DMS 273 treated with DMSO at 0.1 percent for 48 hours (cell line): ENCODE measurements around the gene USP48.

Experiments
- DNase-seq: peaks from one replicate; lab custom pipeline; 2025; lab: John Stamatoyannopoulos, UW

USP48 gene

GRCh38 chr1:21652937-21653743 is 129.8 kb downstream of the USP48 start:
- DNase-seq = no peak

GRCh38 chr1:21652101-21652936 is 130.6 kb downstream of the USP48 start:
- no peak for DNase-seq

DNA sequence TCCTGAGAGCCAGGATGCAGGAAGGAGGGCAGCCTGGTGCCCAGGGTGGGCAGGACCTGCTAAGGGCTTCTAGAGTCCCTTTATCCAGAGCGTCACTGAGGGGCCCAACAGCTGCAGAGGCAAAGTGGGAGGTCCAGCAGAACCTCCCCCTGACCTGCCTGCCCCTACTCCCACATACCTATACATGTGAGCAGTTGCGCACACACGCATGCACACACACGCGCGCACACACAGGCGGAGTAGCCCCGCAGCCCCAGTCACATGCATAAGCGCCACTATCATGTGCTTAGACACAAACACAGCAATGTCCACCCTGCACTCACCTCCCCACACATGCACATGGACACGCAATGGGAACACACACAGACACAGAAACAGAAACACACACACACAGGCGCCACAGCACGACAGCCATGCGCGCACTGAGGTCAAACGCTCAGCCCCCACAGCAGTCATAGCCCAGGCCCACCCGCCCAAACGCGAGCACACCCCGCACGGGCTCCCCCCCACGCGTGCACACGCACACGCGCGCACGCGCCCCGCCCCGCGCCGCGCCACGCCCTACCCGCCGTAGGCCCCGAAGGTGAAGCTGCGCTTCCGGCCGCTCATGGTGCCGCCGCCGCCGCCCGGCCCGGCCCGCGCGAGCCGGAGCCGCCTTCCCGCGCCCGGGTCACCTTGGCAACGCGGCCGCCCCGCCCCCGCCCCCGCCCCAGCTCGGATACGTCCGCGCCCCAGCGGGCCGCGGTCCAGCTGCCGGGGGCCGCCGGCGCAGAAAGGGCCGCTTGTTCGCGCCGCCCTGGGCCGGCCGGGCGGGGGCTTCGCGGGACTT is 131.5 kb downstream of the USP48 start:
- DNase-seq = no peak

DNA sequence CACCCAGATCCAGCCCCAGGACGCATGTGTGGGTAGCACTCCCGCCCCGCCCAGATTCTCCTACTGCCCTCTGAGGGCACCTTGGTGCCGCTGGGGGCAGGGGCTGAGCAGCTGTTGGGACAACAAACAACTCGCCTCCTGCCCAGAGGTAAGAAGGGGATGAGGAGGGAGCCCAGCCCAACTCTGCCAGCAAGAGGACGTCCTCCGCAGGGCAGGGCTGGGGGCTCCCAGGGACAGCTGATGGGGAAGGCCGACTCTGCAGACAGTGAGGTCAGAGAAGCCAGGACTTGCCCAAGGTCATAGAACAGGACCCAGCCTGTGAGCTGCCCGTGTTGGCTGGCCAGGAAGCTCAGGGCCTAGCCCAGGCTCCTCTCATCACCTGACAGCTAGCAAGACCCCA is 132.5 kb downstream of the USP48 start:
- DNase-seq = no peak

DNA sequence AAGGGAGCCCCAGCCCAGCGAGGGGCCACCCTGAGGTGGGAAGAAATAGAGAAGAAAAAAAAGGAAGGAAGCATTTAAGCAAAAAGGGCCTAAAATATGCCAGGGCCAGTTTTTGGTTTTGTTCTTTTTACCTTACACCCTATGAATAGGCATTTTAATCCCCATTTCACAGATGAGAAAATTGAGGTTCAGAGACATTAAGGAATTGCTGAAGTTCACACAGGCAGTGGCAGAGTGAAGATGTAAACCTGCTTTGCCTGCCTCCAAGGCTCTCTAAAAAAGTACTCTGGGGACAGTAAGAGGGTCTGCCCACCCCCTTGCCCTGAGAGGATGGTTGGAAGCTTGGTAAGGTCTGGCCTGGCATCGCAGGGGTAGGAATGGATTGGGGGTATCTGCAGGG is 133.6 kb downstream of the USP48 start:
- no peak for DNase-seq

- no peak for DNase-seq
Observed at GRCh38 chr1:21648791-21649190, 134.2 kb downstream of the USP48 start.

DNA sequence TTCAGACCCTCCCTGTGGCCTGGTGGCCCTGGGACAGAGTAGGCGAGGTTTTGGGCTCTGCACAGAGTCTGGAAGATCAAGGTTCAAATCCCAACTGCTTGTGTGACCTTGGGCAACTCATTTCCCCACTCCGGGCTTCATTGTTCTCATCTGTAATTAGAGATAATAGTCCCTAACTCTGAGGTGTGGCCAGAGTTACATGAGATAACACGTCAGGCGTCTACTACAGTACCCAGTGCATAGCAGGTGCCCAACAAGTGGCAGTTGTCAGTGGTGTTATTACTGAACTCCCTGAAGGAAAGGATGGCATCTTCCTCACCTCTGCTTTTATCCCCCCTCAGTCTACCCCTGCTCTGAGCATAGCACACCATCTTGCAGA is 134.6 kb downstream of the USP48 start:
- DNase-seq = no peak

DNA sequence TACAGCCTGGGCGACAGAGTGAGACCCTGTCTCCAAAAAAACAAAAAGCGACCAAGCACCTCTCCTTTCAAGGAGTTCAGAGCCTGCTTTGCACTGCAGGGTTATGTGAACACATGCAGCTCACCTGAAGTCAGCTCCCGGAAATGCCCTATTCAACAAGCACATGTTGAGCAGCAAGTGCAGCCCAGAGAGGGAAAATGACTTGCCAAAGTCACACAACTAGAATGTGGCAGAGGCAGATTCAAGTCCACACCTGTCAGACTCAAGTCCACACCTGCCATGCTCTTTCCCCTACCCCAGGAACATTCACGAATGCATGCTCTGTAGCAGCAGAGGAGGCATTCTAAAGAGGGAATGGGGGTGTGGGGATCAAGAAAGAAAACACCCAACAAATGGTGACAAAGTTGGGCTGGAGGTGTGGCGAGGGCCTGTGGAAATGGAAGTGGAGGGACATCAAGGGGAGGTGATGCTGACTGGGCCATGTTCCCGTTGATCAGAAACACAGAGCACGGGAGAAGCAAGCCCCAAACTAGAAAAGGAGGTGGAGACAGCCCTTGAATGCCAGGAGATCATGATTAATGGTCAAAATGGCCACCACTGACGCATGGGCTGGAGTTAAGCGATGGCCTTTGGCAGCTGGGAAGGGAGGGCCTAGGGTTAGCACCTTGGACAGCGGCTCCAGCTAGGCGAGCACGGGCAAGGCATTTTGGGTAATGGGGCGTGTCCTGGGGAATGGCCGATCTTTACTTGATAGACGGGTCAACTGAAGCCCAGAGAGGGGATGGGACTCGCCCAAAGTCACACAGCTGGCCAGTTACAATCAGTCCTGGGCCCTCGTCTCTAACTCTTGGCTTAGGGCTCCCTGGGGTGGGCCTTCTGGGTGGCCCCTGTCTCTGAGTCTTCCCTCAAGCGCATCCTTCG is 135.3 kb downstream of the USP48 start:
- DNase-seq = no peak

DNA sequence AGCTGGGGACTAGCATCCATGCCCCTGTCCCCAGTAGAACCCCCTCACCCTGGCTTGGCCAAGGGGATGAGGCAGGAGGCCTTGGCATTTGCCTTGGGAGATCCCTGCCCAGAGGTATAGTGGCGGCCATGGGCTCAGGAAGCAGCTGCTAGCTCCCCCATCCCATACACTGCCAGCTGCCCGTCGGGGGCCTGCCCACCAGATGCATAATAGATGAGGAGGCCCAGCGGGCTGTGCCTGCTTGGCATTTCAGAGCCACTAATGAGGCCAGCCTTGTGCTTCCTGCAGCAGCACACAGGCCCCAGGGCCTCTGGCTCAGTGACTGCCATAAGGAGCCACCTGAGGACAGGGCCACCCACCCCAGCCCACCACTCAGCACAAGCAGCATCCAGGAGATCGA is 137.4 kb downstream of the USP48 start:
- DNase-seq = no peak

GRCh38 chr1:21644906-21645305 is 138.0 kb downstream of the USP48 start:
- no peak for DNase-seq

- no peak for DNase-seq
Observed at GRCh38 chr1:21644348-21644747, 138.6 kb downstream of the USP48 start.

DNA sequence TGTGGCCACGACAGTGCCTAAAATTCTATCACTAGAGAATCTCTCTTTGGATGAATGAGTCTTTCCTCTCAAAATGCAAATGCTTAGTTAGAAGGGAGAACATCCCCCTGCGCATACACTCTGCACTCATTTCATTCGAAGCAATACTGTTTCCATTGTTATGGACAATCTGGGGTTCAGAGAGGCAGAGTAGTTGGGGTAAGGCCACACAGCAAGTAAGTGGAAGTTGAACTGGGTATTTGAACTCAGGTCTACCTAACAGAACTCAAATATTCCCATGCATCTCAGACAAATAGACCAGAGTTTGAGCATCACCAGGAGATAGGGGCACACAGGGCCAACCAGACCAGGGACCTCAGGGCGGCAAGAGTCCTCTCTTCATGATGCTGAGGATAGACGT is 139.3 kb downstream of the USP48 start:
- DNase-seq = no peak

- DNase-seq = no peak
Observed at GRCh38 chr1:21641967-21642739, 140.8 kb downstream of the USP48 start.

DNA sequence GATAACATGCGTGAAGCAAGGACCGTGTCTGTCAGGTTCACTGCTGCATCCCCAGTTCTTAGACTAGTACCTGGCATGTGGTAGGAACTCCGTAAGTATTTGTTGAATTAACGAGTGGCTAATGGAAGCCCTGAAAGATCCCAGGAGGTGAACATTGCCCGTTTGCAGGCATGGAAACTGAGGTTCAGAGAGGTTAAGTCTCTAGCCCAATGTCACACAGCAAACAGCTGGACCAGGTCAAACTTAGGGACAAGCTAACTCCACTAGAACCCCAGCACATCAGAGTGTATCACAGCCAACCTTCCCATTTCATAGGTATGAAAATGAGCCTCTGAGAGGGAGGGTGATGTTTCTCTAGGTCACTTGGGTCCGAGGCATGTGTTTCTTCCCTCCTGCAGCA is 141.4 kb downstream of the USP48 start:
- DNase-seq = no peak

- DNase-seq = no peak
Observed at GRCh38 chr1:21641076-21641475, 141.9 kb downstream of the USP48 start.

DNA sequence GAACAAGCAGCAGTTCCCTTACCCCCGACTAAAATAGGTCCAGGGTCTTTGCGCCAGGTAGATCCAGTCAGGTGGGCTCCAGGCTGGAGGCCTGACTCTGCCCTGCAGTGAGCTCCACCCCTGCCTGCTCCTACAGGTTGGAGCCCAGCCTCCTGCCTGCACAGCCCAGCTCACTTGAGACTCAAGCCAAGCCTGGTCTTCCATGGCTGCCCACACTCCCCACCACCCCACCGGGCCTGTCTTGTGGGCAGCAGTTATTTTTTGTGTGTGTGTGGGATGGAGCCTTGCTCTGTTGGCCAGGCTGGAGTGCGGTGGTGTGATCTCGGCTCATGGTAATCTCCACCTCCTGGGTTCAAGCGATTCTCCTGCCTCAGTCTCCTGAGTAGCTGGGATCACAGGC is 142.3 kb downstream of the USP48 start:
- DNase-seq = no peak

GRCh38 chr1:21639594-21640041 is 143.3 kb downstream of the USP48 start:
- DNase-seq = no peak

DNA sequence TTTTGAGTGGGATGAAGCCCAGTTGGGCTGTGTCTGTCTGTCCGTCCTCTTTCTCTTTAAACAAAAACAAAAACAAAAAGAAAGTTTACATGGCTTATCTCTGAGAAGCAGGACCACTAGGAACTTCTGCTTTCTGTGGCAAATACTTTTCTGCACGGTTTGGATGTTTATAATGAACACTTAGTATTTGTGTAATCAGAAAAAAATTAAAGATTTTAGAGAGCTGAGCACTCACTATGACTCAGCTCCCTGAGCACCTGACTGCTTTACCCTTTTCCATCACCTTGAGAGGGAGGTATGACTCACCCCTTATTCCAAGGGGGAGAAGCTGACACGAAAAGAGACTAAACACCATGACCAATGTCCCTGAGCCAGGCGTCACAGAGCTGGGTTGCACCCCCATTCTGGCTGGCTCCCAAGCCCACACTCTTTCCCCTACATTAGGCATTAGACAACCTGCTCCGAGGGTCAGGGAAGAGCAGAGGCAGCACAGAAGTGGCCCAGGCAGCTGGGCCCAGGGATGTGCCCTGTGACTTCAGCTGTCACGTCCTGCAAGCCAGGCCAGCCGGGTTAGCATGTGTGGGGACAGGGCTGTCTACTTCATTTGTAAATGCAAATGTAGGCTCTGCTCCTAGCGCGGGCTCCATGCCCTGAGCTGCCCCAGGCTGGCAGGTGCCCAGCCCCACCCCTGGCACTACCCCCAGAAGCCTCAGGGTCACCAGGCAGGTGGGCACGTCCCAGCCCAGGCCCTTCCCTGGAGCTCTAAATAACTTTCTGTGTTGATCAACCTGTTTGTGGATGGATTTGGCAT is 144.2 kb downstream of the USP48 start:
- DNase-seq = no peak

- no peak for DNase-seq
Observed at GRCh38 chr1:21637514-21637913, 145.4 kb downstream of the USP48 start.

GRCh38 chr1:21636029-21636428 is 146.9 kb downstream of the USP48 start:
- DNase-seq = no peak
